GM21825 (cell line): ENCODE data around the gene GABRP.

Experiments
- ATAC-seq: cut with Tn5 transposase; IDR thresholded peaks from one replicate; pipeline ENCODE4 v1.9.1; 2021; ENCODE audit warnings: mild to moderate bottlenecking, moderate library complexity; ENCODE audit not compliant: unreplicated experiment

Gene GABRP

GRCh38 chr5:170854566-170854965 lies 71.0 kb downstream of the GABRP start:
- no peak for ATAC-seq

- no peak for ATAC-seq
Measured at GRCh38 chr5:170857066-170857465, 73.5 kb downstream of the GABRP start.

GRCh38 chr5:170860415-170860814 lies 76.9 kb downstream of the GABRP start:
- no peak for ATAC-seq

- no peak for ATAC-seq
Measured at GRCh38 chr5:170860818-170861666, 77.5 kb downstream of the GABRP start.

GRCh38 chr5:170861667-170861916 lies 78.1 kb downstream of the GABRP start:
- no peak for ATAC-seq

- no peak for ATAC-seq
Measured at GRCh38 chr5:170861917-170862766, 78.6 kb downstream of the GABRP start, which contains the start of gene RANBP17. Gene RANBP17, plus strand, starts transcription at chr5:170862018.

GRCh38 chr5:170863646-170864045 lies 80.1 kb downstream of the GABRP start:
- ATAC-seq: no peak
